GM10248 (cell line): ENCODE results near the gene LCA5.

ENCODE experiments used
- CTCF ChIA-PET: fragments of 300-600 bp; sonication (Branson Sonifier 250); formaldehyde crosslinking; extraction: SDS; loops from one replicate; lab custom pipeline; 2021; ENCODE audit warnings: antibody characterized with exemption; lab: Yijun Ruan, JAX
- POLR2A ChIA-PET: fragments of 350-650 bp; sonication (Branson Sonifier 250); formaldehyde crosslinking; extraction: SDS; loops from one replicate; lab custom pipeline; 2020; ENCODE audit warnings: antibody characterized with exemption; lab: Yijun Ruan, JAX
- DNase-seq: peaks from one replicate; pipeline ENCODE4 v3.0.0; 2012; ENCODE audit errors: extremely low spot score
- TF ChIP-seq, protein P1 (sequence below): IDR thresholded peaks from 2 replicates; pipeline ENCODE4 v1.5.1; 2012; ENCODE audit warnings: mild to moderate bottlenecking, low read depth; ENCODE audit errors: extremely low read depth, missing control alignments, control extremely low read depth

LCA5 gene

DNA sequence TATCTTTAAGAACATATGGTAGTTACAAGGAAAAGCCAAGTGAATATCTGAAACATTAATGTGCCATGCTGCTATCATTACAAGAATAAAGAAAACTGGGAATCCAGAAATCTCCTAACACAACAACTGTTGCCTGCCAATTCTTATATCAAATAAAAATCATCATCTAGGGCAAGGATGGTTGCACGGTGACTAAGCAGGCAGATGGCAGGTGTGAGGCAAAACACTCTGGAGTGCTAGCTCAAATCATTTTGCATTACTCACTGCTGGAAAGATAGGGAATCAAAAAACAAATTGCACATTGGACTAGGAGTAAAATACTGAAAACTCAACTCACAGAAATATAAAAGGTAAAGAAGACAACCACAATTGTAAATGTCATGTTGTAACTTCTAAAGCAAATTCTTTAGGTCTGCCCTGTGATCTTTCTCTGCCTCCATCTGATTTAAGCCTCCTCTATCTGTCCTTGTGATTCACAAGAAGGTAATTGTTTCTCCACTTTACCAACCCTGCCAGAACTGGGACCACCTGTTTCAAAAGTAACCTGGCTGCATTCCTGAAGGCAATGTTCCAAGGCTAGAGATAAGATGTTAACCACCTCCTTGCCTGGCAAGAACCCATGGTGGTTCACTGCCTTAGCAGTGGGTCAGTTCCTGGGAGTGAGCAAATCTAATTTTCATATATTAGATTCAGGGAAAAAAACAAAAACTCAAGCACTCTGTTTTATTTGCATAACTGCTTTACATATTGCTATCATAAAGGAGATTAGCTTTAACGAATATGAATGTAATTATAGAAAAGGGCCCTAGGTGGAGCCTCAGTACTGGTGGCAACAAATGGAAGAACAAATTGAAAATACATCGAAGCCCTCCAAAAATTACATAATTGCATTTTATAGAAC lies 33.1 kb upstream of the LCA5 start:
- DNase-seq = peak; percentile 33
- TF ChIP-seq, protein P1, sequence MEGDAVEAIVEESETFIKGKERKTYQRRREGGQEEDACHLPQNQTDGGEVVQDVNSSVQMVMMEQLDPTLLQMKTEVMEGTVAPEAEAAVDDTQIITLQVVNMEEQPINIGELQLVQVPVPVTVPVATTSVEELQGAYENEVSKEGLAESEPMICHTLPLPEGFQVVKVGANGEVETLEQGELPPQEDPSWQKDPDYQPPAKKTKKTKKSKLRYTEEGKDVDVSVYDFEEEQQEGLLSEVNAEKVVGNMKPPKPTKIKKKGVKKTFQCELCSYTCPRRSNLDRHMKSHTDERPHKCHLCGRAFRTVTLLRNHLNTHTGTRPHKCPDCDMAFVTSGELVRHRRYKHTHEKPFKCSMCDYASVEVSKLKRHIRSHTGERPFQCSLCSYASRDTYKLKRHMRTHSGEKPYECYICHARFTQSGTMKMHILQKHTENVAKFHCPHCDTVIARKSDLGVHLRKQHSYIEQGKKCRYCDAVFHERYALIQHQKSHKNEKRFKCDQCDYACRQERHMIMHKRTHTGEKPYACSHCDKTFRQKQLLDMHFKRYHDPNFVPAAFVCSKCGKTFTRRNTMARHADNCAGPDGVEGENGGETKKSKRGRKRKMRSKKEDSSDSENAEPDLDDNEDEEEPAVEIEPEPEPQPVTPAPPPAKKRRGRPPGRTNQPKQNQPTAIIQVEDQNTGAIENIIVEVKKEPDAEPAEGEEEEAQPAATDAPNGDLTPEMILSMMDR = peak; percentile 50
- ChIA-PET POLR2A (no interaction called here), CTCF (interaction anchor here (1.0 to 3.1 kb wide), 19 partner anchors 9 to 212 kb away, joined by 3 to 12 read pairs (median 4); partner anchors contain the start of gene SH3BGRL2)

DNA sequence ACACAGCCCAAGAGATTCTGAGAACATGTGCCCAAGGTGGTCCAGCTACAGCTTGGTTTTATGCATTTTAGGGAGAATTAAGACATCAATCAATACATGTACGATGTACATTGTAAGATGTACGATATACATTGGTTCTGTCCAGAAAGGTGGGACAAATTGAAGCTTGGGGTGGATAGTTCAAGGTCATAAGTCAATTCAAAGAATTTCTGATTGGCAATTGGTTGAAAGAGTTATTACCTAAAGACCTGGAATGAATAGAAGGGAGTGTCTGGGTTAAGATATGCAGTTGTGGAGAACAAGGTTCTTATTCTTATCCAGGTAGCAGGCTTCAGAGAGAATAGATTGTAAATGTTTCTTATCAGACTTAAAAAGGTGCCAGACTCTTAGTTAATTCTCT lies 31.8 kb upstream of the LCA5 start:
- TF ChIP-seq, protein P1 = no peak
- ChIA-PET CTCF (interaction anchor here (1.0 to 3.1 kb wide), 10 partner anchors 8 to 299 kb away, joined by 3 to 12 read pairs (median 4); no protein-coding TSS in a partner anchor), POLR2A (no interaction called here)
- no peak for DNase-seq

DNA sequence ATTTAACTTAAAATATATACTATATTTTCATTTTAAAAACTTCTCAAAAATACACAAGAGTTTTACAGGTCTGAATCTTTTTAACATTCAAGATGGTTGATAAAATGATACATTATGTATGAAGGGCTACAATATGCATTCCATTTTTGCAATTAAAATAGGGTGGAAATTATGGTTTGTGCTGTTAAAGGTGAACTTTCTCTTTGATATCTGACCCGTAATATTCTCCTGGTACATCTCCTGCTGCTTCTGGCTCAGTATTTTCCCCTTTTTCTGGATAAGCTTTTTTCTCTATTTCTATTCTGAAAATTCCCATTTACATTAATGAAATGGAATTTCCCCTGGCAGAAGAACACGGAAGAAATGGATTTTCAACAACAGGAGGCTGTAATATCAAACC lies 27.4 kb upstream of the LCA5 start:
- POLR2A ChIA-PET = no interaction called here
- no peak for DNase-seq
- CTCF ChIA-PET = interaction anchor here (1.3 to 3.2 kb wide), 4 partner anchors 11 to 21 kb away, joined by 3 to 10 read pairs (median 3); no protein-coding TSS in a partner anchor
- TF ChIP-seq, protein P1 = no peak

DNA sequence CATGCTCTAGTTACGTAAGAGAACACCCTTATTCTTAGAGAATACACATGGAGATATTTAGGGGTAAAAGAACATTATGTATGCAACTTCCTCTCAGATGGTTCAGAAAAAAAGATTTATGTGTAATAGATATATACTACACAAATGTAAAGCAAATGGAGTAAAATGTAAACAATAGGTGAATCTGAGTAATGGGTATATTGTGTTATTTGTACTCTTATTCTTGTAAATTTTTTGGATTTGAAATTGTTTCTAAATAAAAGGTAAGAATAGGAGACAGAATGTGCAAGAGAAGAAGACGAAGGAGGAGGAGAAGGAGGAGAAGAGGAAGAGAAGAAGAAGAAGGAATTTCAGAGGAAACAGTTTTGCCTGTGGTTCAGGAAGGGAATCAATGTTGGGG lies 22.5 kb upstream of the LCA5 start:
- no peak for DNase-seq
- ChIA-PET POLR2A (no interaction called here), CTCF (no interaction called here)
- TF ChIP-seq, protein P1 = no peak

DNA sequence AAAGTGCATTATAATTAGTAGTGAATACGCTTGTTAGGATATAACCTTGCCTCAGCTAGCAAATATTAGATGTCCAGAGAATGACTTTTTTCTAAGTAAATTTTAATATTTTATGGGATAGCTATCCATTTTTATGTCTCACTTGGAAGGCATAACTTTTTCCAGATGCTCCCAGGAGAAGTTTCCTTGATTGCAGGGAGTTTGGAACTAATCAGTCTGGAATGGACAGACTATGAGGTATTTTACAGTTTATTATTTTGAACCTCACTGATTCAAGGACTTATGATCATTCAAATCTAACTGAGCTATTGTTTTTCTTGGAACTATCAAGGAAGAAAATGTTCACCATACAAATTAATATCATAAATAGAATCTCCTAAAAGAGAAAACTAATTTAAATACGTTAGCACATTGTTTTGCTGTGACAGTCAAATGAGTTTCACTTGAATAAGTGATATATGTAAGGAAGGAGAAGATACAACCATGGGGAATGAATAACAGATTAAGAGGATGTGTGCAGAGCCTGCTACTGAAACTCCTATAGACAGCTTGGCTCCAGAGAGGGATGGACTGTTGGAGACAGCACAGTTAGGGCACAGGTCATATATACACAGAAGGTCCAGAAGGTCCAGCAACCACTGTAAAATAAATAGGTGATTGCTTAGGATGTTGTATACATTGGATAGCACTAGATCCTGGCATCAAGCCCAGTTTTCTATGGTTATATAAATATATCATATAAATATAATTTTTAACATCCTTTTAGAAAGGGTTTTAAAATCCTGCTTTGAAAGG lies 20.6 kb upstream of the LCA5 start:
- POLR2A ChIA-PET = no interaction called here
- DNase-seq = no peak
- TF ChIP-seq, protein P1 = no peak
- CTCF ChIA-PET = interaction anchor here (1.1 to 2.1 kb wide), 6 partner anchors 8 to 28 kb away, joined by 3 to 8 read pairs (median 4); no protein-coding TSS in a partner anchor

DNA sequence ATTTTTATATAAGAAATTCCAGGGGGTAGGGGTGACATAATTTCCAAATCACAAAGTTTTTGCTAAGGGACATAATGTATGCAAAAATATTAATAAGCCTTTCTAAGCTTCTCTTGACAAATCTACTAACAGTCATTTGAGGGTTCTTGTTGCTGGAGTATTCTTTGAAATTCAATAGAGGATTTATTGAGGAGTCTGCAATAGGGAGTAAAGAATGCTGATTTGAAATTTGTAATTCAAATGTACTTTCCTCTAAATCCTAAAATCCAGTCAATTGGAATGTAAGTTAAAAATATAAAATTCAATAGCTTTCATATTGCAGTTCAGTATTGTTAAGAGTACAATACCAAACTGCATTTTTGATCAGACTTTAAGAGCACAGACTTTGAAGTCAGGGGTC lies 17.1 kb upstream of the LCA5 start:
- DNase-seq = no peak
- POLR2A ChIA-PET = no interaction called here
- CTCF ChIA-PET = interaction anchor here (1.0 to 2.4 kb wide), 6 partner anchors 9 to 314 kb away, joined by 3 to 15 read pairs (median 4); no protein-coding TSS in a partner anchor
- TF ChIP-seq, protein P1 = no peak
